Stimulated activated CD4-positive, alpha-beta T cell treated with anti-CD3 and anti-CD28 coated beads, Interleukin-1b, Interleukin-23, amount 100 ng/mL, for 24 hours (primary cell): Measurements from ENCODE around the gene MMP26.
"Not testable (repeated sequence)": the region's sequence is repeated elsewhere in the genome, so short reads cannot be mapped to it uniquely, and the experiment has no call there.

Source experiments
- DNase-seq, 4 experiments: peaks; one replicate each; pipeline ENCODE4 v3.0.0-alpha.2; 2020; ENCODE audit warnings: low read depth in 4 of 4, low spot score in 1 of 4

The MMP26 gene

GRCh38 chr11:4722616-4723534, 18.3 kb downstream of the MMP26 start:
- not testable (repeated sequence) for DNase-seq

GRCh38 chr11:4727171-4727570, 22.6 kb downstream of the MMP26 start:
- DNase-seq = no peak

GRCh38 chr11:4740735-4741134, 36.2 kb downstream of the MMP26 start:
- DNase-seq = no peak

- no peak for DNase-seq
These were observed 43.9 kb downstream of the MMP26 start for GRCh38 chr11:4748438-4748837.

- DNase-seq = no peak
These were observed 46.6 kb downstream of the MMP26 start for GRCh38 chr11:4751201-4751600.
